HL-60 (cell line): ENCODE results near the gene NFATC1.

Source experiments
- DNase-seq, 2 experiments: peaks; one replicate each; pipeline ENCODE4 v3.0.0-alpha.2; 2010 to 2020; ENCODE audit warnings: low read depth in 1 of 2, low spot score in 1 of 2
- H3K27ac ChIP-seq: fragments of 250-450 bp; sonication (Bioruptor Pico); replicated peaks from 2 replicates; pipeline ENCODE4 v1.5.1; 2020; ENCODE audit warnings: mild to moderate bottlenecking, moderate library complexity
- H3K27me3 ChIP-seq: fragments of 250-450 bp; sonication (Bioruptor Pico); 2 replicates; pipeline ENCODE4 v1.5.1; 2021; ENCODE audit warnings: mild to moderate bottlenecking, moderate library complexity; ENCODE audit not compliant: insufficient read depth, poor library complexity, severe bottlenecking
- H3K4me3 ChIP-seq: replicated peaks from 2 replicates; pipeline ENCODE4 v1.5.1; 2011; ENCODE audit warnings: mild to moderate bottlenecking, control low read depth, low read length; ENCODE audit not compliant: insufficient read depth
- GABPA ChIP-seq: IDR thresholded peaks from 2 replicates; pipeline ENCODE4 v1.6.1; 2012; ENCODE audit warnings: low read depth
- POLR2AphosphoS5 ChIP-seq: IDR thresholded peaks from 2 replicates; pipeline ENCODE4 v1.6.1; 2012; ENCODE audit warnings: low read depth
- SPI1 ChIP-seq: IDR thresholded peaks from 2 replicates; pipeline ENCODE4 v1.6.1; 2012; ENCODE audit warnings: low read depth, mild to moderate bottlenecking, borderline replicate concordance
- TF ChIP-seq, protein P1 (sequence below): IDR thresholded peaks from 2 replicates; pipeline ENCODE4 v1.6.1; 2012; ENCODE audit warnings: low read depth; ENCODE audit not compliant: insufficient replicate concordance
- TF ChIP-seq, protein P2 (sequence below): IDR thresholded peaks from one replicate; pipeline ENCODE4 v1.5.1; 2011; ENCODE audit warnings: low read length, control low read depth, inconsistent platforms; ENCODE audit not compliant: insufficient read depth

The NFATC1 gene

DNA sequence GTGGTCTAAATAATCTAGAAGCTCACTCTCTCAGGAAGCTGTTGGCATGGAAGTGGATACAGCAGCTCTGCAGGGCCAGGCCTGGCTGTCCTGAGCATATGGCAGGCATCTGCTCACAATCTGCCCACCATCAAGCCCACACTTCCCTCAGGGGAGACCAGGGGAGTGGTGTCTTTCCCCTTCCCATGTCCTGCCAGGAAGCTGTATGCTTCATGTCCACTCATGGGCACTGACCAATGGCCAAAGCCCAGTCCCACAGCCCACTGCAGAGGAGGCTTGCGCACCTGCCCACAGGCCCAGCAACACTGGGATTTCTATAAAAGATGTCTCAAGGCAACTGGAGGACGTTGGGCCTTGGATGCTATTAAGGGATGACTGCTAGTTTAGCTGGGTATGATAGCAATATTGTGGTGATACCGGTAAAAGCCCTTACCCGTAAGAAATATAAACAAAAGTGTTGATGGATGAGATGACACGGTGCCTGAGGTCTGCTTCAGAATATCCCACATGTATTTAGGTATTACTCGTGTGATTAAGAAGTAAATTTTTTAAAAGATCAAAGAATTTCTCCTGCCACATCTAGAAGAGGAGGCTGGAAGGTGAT is 177.2 kb downstream of the NFATC1 start:
- no peak for DNase-seq
- Histone ChIP-seq H3K27me3 (no peaks in the 10 kb centered on the region), H3K27ac (no peak overlapping the region; the same call in 1 of the 2 replicates), H3K4me3 (no peak overlapping the region)
- TF ChIP-seq GABPA = no peak
- TF ChIP-seq POLR2AphosphoS5 = no peak
- TF ChIP-seq, protein P1, sequence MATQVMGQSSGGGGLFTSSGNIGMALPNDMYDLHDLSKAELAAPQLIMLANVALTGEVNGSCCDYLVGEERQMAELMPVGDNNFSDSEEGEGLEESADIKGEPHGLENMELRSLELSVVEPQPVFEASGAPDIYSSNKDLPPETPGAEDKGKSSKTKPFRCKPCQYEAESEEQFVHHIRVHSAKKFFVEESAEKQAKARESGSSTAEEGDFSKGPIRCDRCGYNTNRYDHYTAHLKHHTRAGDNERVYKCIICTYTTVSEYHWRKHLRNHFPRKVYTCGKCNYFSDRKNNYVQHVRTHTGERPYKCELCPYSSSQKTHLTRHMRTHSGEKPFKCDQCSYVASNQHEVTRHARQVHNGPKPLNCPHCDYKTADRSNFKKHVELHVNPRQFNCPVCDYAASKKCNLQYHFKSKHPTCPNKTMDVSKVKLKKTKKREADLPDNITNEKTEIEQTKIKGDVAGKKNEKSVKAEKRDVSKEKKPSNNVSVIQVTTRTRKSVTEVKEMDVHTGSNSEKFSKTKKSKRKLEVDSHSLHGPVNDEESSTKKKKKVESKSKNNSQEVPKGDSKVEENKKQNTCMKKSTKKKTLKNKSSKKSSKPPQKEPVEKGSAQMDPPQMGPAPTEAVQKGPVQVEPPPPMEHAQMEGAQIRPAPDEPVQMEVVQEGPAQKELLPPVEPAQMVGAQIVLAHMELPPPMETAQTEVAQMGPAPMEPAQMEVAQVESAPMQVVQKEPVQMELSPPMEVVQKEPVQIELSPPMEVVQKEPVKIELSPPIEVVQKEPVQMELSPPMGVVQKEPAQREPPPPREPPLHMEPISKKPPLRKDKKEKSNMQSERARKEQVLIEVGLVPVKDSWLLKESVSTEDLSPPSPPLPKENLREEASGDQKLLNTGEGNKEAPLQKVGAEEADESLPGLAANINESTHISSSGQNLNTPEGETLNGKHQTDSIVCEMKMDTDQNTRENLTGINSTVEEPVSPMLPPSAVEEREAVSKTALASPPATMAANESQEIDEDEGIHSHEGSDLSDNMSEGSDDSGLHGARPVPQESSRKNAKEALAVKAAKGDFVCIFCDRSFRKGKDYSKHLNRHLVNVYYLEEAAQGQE = no peak
- TF ChIP-seq SPI1 = no peak
- TF ChIP-seq, protein P2, sequence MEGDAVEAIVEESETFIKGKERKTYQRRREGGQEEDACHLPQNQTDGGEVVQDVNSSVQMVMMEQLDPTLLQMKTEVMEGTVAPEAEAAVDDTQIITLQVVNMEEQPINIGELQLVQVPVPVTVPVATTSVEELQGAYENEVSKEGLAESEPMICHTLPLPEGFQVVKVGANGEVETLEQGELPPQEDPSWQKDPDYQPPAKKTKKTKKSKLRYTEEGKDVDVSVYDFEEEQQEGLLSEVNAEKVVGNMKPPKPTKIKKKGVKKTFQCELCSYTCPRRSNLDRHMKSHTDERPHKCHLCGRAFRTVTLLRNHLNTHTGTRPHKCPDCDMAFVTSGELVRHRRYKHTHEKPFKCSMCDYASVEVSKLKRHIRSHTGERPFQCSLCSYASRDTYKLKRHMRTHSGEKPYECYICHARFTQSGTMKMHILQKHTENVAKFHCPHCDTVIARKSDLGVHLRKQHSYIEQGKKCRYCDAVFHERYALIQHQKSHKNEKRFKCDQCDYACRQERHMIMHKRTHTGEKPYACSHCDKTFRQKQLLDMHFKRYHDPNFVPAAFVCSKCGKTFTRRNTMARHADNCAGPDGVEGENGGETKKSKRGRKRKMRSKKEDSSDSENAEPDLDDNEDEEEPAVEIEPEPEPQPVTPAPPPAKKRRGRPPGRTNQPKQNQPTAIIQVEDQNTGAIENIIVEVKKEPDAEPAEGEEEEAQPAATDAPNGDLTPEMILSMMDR = no peak

DNA sequence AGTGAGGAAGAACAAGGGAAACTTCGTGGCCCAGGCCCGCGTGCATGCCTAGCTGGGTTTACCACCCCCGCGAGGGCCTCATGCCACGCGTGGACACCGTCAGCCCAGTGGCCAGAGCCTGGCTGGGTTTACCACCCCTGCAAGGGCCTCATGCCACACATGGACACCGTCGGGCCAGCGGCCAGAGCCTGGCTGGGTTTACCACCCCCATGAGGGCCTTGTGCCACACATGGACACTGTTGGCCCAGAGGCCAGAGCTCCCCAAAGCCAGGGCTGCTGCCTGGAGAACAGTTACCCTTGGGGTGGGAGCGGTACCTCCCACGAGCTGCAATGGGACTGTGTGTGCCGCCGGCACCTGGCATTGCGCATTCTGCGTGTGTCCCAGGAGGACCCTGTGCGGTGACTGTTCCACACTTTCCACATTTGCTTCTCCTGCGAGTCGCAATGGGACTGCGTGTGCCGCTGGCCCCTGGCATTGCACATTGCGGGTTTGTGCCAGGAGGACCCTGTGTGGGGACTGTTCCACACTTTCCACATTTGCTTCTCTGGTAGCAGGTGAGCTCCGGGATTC is 178.3 kb downstream of the NFATC1 start:
- TF ChIP-seq POLR2AphosphoS5 = no peak
- TF ChIP-seq GABPA = no peak
- TF ChIP-seq SPI1 = no peak
- TF ChIP-seq, protein P1 = no peak
- TF ChIP-seq, protein P2 = no peak
- H3K27ac ChIP-seq = peak overlapping the region; percentile 81
- DNase-seq = no peak
- H3K4me3 ChIP-seq = no peak overlapping the region
- H3K27me3 ChIP-seq = no peaks in the 10 kb centered on the region

DNA sequence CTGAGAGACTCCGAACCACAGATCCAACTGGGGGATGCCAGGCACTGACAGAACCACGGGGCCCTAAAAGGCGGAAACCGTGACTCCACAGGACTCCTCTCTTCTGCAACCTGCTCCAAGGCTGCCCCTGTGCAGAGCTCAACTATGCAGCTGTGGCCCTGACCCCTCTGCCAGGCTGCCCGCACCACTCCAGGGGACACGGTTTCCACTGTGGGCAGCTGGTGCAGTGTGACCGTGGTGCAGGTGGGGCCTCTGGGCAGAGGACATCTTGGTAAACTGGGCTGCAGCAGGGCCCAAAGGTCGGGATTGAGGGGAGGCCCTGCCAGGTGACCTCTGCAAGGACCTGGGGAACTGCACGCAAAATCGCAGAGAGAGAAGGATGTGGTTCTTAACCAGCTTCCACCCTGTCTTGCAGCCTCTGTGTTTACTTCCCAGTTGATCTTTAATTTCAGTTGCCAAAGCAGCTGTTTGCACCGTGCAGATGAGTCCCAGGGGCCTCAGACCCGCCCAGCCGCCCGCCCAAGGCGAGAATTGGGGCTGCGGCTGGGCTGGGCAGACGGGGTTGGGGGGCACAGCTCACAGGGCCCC is 179.3 kb downstream of the NFATC1 start:
- TF ChIP-seq GABPA (no peak), POLR2AphosphoS5 (peak; percentile 88), SPI1 (peak; percentile 58; the same call in 1 of the 2 replicates)
- TF ChIP-seq, protein P2 = no peak
- TF ChIP-seq, protein P1 = no peak
- Histone ChIP-seq H3K4me3 (no peak overlapping the region), H3K27me3 (no peaks in the 10 kb centered on the region), H3K27ac (peak overlapping the region; percentile 81)
- peak; percentile 94 to 97 for DNase-seq
